22Rv1 (cell line): ENCODE results near the gene ANKZF1.

ENCODE experiments used
- CTCF ChIP-seq: fragments of 450-650 bp; IDR thresholded peaks from 2 replicates; pipeline ENCODE4 v1.5.1; 2017; ENCODE audit warnings: mild to moderate bottlenecking
- ZFX ChIP-seq: fragments of 450-650 bp; IDR thresholded peaks from 2 replicates; pipeline ENCODE4 v1.6.1; 2017; ENCODE audit warnings: antibody characterized with exemption, borderline replicate concordance

- TF ChIP-seq CTCF = no peak; the same call in 1 of the 2 replicates
- TF ChIP-seq ZFX = no peak
These were observed 11.3 kb upstream of the ANKZF1 start for GRCh38 chr2:219218217-219218731.
